GM19397 (cell line): Measurements from ENCODE around the gene PACS2.
A peak's percentile ranks its signal among the peaks of the same experiment; 100 is the strongest.
"Not testable (repeated sequence)": the region's sequence is repeated elsewhere in the genome, so short reads cannot be mapped to it uniquely, and the experiment has no call there.

Source experiments
- ATAC-seq: cut with Tn5 transposase; IDR thresholded peaks from one replicate; pipeline ENCODE4 v1.9.1; 2021; ENCODE audit warnings: mild to moderate bottlenecking, moderate library complexity; ENCODE audit not compliant: unreplicated experiment

PACS2 gene

DNA sequence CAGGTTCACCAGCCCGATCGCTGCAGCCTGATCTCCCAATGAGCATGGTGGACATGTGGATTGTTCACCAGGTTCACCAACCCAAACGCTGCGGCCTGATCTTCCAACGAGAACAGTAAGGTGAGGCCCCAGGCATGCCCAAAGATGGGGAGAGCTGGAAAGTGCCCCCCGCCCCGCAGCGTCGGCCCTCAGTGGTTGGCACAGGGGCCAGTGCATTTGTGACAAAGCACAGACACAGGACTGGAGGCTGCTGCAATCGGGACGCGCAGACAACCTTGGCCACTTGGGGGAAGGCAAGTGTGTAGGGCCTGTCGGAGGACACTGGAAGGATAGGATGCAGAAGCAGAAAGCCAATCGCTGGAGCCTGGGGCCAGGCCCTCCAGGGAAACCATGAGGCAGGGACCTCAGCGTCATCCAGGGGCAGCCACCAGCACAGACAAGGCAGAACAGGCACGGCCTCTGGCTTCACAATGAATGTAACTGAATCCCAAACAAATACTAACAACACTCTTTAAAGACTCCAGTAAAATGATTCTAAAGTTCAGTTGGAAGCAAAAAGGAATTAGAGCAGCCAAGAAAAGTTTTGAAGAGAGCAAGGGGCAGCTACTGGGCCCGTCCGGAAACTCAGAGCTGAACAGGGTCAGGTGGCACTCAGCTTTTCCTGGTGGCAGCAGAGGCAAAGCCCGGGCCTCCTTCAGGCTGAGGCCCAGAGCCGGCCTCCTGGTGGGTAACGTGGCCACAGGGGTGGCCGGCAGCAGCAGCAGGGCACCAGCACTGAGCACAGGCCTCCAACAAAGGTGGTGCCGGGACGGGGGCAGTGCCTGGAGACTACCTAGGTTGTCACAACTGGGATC lies 27.1 kb upstream of the PACS2 start:
- no peak for ATAC-seq

DNA sequence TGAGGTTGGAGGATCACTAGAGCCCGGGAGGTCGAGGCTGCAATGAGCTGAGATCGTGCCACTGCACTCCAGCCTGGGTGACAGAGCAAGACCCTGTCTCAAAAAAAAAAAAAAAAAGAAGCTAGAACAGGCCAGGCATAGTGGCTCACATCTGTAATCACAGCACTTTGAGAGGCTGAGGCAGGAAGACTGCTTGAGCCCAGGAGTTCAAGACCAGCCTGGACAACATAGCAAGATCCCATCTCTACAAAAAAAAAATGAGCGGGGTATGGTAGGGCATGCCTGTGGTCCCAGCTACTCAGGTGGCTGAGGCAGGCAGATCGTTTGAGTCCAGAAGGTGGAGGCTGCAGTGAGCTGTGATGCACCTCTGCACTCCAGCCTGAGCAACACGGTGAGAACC lies 25.6 kb upstream of the PACS2 start:
- not testable (repeated sequence) for ATAC-seq

DNA sequence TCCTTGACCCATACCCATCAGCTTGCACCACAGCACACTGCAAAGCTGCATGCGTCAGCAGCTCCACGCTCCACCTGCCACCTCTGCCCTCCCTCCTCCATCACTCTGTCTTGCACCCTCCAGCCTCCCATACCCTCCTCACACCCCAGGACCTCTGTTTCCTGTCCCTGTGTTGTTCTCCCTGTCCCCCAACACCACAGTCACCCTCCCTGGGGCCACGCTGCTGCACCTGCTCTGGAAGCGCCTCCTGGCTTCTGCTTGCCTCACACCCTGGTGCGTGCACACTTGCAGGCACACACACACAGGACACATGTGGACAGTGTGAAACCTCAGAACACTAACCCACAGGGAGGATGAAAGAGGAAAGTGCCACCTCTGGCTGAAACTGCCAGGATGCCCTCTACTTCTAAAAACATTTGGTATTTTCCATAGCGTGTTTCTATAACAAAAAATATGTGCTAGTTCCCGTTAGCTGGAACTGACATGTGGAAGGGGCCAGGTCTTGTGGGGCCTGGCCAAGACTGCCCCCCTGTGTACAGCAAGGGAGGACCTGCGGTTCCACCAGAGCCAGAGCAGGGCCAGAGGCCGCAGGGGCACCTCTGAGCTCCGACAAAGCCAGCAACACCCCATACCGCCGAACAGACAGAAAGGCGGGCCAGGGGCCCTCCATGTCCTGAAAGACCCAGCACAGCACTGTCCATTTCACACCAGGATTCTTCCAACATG lies 23.8 kb upstream of the PACS2 start:
- ATAC-seq = no peak

DNA sequence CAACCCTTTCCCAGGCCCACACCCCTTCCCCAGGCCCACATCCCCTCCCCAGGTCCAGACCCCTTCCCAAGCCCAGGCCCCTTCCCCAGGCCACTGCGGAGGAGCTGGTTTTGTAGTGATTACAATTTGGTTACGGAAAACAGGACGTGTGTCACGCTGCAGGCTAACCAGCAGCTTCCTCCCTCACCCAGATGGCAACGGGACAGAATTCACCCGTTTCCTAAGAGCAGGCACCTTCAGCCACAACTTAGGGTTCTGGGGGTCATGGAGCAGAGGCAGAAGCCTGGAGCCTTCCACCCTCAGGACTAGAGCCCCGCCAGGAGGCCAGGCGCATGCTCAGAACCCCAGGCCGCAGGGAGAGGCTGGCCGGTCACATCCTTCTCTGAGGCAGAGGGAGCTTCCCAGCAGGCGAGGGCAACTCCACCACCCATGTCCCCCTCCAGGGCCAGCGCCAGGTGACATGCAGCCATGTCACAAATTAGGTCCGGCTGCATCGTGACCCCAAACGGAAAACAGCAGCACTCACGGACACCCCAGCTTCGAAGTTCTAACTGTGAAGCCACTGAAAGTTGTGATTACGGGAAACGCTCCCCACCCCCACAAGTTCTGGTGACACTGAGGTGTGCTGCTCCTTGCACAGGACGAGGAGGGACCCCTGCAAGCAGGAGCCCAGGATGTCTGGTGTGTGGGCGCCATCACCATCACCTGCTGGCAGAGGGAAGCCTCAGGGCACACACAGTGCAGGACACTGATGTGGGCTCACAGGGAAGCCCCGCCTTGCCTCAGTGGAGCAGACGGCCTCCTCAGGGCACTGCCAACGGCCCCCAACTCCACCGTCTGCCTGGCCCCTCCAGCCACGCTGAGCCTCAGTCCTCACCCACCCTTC lies 21.5 kb upstream of the PACS2 start:
- ATAC-seq = peak; percentile 16

DNA sequence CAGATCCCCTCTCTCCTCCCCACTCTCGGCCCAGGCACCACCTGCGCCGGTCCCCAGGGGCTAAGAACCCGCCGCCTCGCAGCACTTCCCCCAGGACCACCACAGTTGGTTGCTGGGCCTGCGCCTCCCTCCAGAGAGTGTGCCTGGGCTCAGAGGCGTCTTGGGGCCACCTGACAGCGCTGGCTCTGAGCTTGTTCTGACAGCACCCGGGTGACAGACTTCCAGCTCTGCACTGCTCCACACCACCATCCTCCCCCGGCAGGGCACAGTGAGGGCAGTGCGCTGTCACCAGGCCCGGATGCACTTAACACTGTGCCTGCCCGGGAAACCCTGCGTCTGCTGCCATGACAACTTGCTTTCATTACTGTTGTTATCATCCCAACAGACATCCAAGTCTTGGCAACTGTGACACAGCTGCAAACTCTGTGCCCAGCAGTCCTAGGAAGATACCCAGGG lies 20.4 kb upstream of the PACS2 start:
- peak; percentile 51 for ATAC-seq

DNA sequence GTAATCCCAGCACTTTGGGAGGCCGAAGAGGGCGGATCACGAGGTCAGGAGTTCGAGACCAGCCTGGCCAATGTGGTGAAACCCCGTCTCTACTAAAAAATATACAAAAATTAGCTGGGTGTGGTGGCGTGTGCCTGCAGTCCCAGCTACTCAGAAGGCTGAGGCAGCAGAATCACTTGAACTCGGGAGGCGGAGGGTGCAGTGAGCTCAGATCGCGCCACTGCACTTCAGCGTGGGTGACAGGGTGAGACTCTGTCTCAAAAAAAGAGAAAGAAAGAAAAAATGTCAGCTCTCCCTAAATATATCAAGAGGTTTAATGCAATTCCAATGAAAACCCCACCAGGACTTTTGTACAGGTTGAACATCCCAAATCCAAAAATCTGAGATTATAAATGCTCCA lies 17.2 kb upstream of the PACS2 start:
- ATAC-seq = not testable (repeated sequence)

DNA sequence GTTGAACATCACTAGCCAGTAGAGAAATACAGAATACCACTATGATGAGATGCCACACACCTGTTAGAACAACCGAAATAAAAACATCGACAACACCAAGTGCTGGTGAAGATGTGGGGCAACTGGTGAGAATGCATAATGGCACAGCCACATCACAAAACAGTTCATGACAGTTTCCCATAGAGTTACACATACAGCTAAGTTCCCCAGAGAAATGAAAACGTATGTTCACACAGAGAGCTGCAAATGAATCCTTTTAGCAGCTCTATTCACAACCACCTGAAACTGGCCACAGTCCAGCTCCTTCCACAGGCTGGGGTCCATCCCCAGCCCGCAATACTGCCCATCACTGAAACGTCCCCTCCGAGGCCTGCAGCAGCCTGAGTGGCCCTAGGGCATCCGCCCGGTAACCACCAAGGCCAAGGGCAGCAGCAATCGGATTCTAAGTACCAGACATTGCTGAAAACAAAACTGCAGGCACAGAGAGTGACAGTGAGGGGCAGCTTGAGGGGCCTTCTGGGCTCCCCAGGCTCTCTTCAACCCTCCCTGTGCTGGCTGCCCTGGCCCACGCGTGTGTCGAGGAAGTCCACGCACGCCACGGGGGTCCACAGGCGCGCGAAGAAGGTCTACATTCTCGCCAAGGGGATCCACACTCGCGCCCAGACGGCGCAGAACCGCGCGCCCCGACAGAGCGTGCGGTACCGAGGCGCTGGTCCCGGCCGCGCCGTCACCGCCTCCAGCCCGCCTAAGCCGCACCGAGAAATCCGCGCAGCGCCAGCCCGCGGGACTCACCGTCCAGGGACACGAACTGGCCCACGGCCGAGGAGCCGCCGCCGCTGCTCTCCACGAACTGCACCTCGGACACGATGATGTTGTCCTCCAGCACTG lies 14.7 kb upstream of the PACS2 start:
- peak; percentile 13 for ATAC-seq

DNA sequence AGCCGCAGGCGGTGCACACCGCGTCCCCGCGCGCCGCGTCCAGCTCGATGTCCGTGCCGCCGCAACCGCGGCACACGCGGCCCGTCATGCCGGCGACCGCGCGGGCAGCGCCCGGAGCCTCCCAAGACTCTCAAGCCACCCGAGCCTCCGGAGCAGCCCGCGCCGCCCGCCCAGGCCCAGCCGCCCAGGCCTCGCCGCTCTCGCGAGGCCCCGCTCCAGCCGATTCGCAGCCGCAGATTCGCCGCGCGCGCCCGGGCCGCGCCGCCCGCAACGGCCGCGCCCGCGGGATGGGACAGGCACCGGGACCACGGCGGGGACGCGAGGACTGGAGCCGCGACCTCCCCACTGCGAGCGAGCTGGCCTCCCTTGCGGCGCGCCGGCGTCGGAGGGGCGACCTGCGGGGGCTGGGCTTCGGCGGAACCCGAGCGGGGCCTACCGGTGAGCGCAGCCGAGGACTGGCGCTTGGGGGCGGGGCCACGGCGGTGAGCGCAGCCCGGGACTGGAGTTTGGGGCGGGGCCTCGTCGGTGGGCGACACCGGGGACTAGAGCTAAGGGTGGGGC lies 13.9 kb upstream of the PACS2 start, which contains the start of gene BRF1:
Gene BRF1 (minus strand): TSS at position 460 of the 561 bp plus-strand sequence. CDS start 372 bp downstream, at position 88.
- ATAC-seq = peak; percentile 80

DNA sequence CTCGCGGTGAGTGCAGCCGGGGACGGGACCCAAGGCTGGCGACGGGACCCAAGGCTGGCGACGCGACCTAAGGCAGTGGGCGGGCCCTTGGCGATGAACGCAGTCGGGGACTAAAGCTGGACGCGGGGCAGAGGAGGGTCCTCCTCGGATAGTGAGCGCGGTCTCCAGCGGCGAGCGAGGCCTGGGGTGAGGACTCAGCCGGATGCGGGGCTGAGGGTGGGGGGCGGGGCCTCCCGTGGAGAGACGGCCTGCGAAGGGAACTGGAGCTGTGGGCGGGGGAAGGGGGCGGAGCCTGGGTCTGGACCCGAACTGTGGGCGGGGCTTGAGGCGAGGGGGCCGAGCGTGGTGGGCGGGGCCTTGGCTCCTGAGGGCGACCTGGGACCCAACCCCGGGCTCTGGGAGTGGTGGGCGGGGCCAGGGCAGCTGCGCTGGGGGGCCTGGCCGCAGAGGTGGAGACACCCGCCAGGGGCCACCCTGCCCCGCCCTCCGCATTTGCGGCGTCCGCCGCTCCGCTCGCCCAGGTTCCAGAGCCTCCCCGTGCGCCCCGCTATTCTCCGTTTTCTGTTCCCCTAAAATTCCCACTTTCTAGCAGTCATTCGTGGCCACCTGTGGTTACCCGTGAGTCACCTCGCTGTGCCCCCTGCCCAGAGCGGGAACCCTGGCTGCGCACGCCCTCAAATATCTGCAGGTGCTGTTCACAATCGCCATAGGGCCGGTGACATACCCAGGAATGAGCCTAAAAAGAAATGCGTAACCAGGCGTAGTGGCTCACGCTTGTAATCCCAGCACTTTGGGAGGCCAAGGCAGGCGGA lies 13.2 kb upstream of the PACS2 start:
- ATAC-seq = peak; percentile 58

DNA sequence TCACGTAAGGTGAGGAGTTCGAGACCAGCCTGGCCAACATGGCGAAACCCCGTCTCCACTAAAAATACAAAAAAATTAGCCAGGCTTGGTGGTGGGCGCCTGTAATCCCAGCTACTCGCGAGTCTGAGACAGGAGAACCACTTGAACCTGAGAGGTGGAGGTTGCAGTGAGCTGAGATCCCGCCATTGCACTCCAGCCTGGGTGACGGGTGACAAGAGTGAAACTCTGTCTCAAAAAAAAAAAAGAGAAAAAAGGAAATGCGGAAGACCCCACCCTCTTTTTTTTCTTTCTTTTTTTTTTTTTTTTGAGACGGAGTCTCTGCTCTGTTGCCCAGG lies 12.7 kb upstream of the PACS2 start:
- not testable (repeated sequence) for ATAC-seq

DNA sequence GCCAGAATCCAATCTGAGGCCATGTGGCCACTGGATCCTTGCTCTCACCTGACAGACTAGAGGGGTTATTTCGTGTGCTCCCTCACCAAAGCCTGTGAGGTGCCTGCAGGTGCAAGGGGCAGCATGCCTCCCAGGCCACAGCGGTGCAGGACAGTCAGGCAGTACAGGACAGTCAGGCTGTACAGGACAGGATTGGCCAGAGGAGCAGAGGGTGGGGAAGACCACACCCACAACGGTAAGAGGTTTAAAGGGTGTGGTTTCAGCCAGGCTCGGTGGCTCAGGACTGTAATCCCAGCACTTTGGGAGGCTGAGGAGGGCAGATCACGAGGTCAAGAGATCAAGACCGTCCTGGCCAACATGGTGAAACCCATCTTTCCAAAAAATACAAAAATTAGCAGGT lies 10.6 kb upstream of the PACS2 start:
- ATAC-seq = no peak

DNA sequence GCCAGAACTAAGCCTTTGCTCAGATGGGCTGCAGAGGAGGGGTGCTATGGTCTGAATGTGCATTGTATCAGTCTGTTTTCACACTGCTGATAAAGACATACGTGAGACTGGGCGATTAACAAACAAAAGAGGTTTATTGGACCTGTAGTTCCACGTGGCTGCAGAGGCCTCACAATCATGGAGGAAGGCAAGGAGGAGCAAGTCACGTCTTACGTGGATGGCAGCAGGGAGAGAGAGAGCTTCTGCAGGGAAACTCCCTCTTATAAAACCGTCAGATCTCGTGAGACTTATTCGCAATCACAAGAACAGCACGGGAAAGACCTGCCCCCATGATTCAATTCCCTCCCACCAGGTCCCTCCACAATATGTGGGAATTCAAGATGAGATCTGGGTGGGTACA lies 10.0 kb upstream of the PACS2 start:
- no peak for ATAC-seq

DNA sequence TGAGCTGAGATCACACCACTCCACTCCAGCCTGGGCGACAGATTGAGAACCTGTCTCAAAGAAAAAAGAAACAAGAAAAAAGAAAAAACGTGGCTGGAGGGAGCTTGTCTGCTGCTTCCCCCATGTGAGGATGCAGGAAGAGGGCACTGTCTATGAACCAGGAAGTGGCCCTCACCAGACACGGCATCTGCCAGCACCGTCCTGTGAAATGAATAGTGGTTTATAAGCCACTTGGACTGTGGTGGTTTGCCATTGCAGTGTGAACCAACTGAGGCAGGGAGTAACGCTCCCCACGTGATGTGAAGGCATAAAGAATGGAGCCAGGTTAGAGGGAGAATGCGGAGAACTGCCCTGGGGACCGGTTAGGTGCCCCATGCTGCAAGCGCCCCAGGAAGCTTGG lies 9.2 kb upstream of the PACS2 start:
- no peak for ATAC-seq

DNA sequence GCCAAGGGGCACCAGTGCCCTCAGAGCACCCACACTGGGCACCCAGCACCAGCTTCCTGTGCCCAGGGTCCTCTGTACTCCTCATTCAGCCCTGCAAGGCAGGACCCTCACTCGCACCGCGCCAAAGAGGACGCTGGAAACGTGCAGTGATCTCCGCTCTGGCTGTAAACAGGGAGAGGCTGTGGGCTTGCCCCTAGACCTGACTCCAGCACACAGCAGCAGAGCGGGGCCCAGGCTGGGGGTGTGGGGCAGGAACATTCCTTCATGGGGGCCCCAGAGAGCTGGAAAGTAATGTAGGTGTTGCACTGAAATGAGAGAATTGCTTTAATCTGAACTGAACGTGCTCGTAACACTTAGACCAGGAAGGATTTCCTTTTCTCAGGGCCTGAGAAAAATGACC lies 8.8 kb upstream of the PACS2 start:
- no peak for ATAC-seq

DNA sequence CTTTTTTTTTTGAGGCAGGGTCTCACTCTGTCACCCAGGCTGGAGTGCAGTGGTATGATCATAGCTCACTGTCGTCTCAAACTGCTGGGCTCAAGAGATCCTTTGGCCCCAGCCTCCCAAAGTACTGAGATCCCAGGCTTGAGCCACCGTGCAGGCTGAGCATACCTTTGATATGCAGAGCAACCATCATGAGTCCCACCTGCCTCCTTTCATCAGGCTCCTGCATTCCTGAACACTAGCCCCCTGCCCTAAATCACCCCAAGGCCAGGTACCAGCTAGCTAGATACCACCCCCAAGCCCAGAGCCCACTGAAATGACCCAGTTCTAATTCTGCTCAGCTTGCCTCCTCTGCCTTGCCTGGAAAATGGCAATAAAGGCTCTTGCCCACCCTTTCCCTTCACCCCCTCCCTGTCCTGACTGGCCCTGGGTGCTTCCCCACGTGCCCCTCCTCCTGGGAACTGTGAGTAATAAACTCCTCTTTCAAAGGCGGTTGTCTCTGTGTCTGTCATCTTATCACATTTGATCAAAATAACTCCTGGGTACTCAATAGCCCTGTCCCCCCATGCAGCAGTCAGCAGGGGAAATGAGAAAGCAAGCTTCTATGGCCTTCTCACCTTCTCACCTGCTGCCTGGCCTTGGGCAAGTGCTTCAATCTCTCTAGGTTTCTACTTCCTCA lies 7.4 kb upstream of the PACS2 start:
- no peak for ATAC-seq

DNA sequence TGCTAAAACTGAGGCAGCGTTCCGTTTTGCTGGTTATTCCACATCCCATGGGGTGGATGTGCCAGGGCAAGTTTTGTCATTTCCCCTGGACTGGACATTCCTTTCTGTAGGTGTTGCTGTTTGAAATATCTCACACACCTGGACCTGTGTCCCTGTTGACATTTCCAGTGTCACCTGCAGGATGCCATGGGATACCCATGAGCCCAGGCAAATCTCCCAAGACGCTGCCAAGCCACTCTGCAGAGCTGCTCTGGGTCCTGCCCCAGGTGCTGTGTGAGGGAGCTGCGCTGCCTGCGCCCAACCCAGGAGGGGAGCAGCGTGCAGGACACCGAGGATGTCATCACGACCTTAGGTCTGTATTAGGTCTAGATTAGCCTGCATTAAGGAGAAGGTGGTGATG lies 5.2 kb upstream of the PACS2 start:
- no peak for ATAC-seq

DNA sequence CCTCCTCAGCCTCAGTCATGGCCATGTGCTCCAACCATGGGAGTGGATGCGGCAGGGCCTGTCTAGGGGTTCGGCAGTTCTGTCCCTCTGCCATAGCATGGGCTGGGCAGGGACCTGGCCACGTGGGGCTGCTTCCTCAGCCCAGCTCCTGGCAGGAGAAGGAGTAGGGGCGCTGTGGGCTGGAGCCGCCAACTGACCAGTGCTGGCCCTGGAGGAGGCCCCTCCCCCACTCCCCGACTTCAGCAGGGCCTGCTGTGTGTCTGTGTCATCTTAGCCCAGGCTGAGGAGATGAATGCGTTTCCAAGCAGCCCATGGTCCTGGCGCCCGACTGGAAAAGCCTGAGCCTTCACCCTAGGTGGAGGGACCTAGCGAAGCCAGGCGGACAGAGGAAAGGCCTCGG lies 2.7 kb upstream of the PACS2 start:
- no peak for ATAC-seq

DNA sequence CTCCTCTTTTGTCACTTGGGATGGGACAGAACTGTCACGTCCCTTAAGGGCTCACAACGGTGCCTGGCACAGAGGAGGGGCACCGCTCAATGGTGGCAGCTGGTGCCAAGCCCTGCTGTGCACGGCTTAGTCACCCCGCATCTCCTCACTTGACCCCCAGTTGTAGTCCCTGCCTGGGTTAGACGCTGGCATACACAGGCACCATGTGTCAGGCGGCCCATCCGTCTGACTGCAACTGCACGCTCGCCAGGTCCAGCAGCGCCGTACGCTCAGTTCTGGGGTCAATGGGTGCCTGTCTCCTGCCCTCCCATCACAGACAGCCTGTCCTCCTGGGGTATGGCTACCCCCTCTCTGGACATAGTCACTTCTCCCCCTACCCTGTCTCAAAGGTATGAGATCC lies 1.6 kb upstream of the PACS2 start:
- ATAC-seq = no peak
